Measurements from ENCODE around the gene TNIP1. TPM values are rescaled to one million over a fixed set of nuclear protein-coding genes. Genes with fewer than 3 reads are reported as not detected.
A peak's percentile ranks its signal among the peaks of the same experiment; 100 is the strongest.

TNIP1 gene
- total RNA-seq, 4 donors from 2014 or later: 74.4 to 115 (median 94.7) TPM

GRCh38 chr5:151030379-151030778, 50.5 kb downstream of the TNIP1 start:
- Histone ChIP-seq H3K27me3 (no peaks in the 10 kb centered on the region), H3K27ac (peak overlapping the region; percentile 87 to 92 (median 90)), H3K4me1 (peaks cover 40 to 64% of the 10 kb centered on the region in 2 donors), H3K4me3 (replicated peaks in 1 of 3) (no peak overlapping the region), H3K9me3 (no peaks in the 10 kb centered on the region), H3K36me3 (peaks cover 59 to 68% of the 10 kb centered on the region in 2 donors)
- intact Hi-C loops (cut with DNase I): no loop called here
- peak; percentile 91 to 93 for DNase-seq
- TF ChIP-seq POLR2A (IDR thresholded peaks at IDR 0.05) (peak in 1 of 2 donors; percentile 69), CTCF (IDR thresholded peaks at IDR 0.05) (peak in 1 of 6 experiments; percentile 4)
- WGBS, 2 donors: 22 to 34% methylated on average over 2 to 4 of the region's 4 CpGs

- no peak for DNase-seq
- 87 to 89% methylated on average over 5 of the region's 5 CpGs for WGBS, 2 donors
- no peak overlapping the region for H3K4me3 ChIP-seq (replicated peaks in 1 of 3)
- peaks cover 44 to 68% of the 10 kb centered on the region in 2 donors for H3K4me1 ChIP-seq
- intact Hi-C loops (cut with DNase I): no loop called here
- no peaks in the 10 kb centered on the region for H3K27me3 ChIP-seq
- peak overlapping the region; percentile 87 to 92 (median 90) for H3K27ac ChIP-seq
- TF ChIP-seq POLR2A (IDR thresholded peaks at IDR 0.05): no peak
- H3K36me3 ChIP-seq: peaks cover 59 to 67% of the 10 kb centered on the region in 2 donors
- no peaks in the 10 kb centered on the region for H3K9me3 ChIP-seq
Measured at GRCh38 chr5:151030056-151030336, 50.8 kb downstream of the TNIP1 start.

- no peak for DNase-seq
- WGBS, 2 donors: 92 to 93% methylated on average over 9 of the region's 9 CpGs
- H3K9me3 ChIP-seq: no peaks in the 10 kb centered on the region
- H3K4me1 ChIP-seq: peaks cover 50 to 73% of the 10 kb centered on the region in 2 donors
- TF ChIP-seq POLR2A (IDR thresholded peaks at IDR 0.05) (no peak), CTCF (IDR thresholded peaks at IDR 0.05) (no peak)
- no peak overlapping the region for H3K4me3 ChIP-seq (replicated peaks in 1 of 3)
- peak overlapping the region; percentile 87 to 92 (median 90) for H3K27ac ChIP-seq
- H3K27me3 ChIP-seq: no peaks in the 10 kb centered on the region
- peaks cover 59 to 67% of the 10 kb centered on the region in 2 donors for H3K36me3 ChIP-seq
- intact Hi-C loops (cut with DNase I): no loop called here
Measured at GRCh38 chr5:151029179-151030055, 51.4 kb downstream of the TNIP1 start.

GRCh38 chr5:151028717-151029116, 52.1 kb downstream of the TNIP1 start:
- no peak overlapping the region for H3K4me3 ChIP-seq (replicated peaks in 1 of 3)
- H3K36me3 ChIP-seq: peaks cover 59 to 65% of the 10 kb centered on the region in 2 donors
- H3K27me3 ChIP-seq: no peaks in the 10 kb centered on the region
- intact Hi-C loops (cut with DNase I): no loop called here
- TF ChIP-seq CTCF (IDR thresholded peaks at IDR 0.05) (no peak), POLR2A (IDR thresholded peaks at IDR 0.05) (no peak)
- DNase-seq: no peak
- 92 to 99% methylated on average over 5 to 8 of the region's 8 CpGs for WGBS, 2 donors
- H3K4me1 ChIP-seq: peaks cover 57 to 80% of the 10 kb centered on the region in 2 donors
- no peaks in the 10 kb centered on the region for H3K9me3 ChIP-seq
- H3K27ac ChIP-seq: peak overlapping the region; percentile 87 to 92 (median 90)

GRCh38 chr5:151027961-151028479, 52.8 kb downstream of the TNIP1 start:
- peaks cover 59 to 60% of the 10 kb centered on the region in 2 donors for H3K36me3 ChIP-seq
- H3K27me3 ChIP-seq: no peaks in the 10 kb centered on the region
- no peak overlapping the region for H3K4me3 ChIP-seq (replicated peaks in 1 of 3)
- H3K4me1 ChIP-seq: peaks cover 64 to 87% of the 10 kb centered on the region in 2 donors
- peak overlapping the region in 2 of 3 donors; percentile 94 to 99 for H3K27ac ChIP-seq
- no peak for DNase-seq
- TF ChIP-seq POLR2A (IDR thresholded peaks at IDR 0.05) (no peak), CTCF (IDR thresholded peaks at IDR 0.05) (no peak)
- 87 to 95% methylated on average over 9 to 11 of the region's 11 CpGs for WGBS, 2 donors
- no peaks in the 10 kb centered on the region for H3K9me3 ChIP-seq
- intact Hi-C loops (cut with DNase I): no loop called here

Data from thyroid gland (tissue), 4 donors.